Right ventricle myocardium superior (tissue), 1 donor: ENCODE results near the gene CNTRL. TPM values are rescaled to one million over a fixed set of nuclear protein-coding genes. Genes with fewer than 3 reads are reported as not detected.

Source experiments
- ATAC-seq: fragments of 200-7000 bp; cut with Tn5 transposase; one replicate; pipeline ENCODE4 v1.9.1; 2020; ENCODE audit warnings: mild to moderate bottlenecking; ENCODE audit not compliant: poor library complexity
- DNase-seq: peaks from one replicate; pipeline ENCODE4 v3.0.0-alpha.2; 2020
- intact Hi-C: fragments of 100-400 bp; cut with DNase I; formaldehyde crosslinking; loops from one replicate; pipeline ENCODE4 v1.11.2; 2022
- total RNA-seq: library from RNA; stranded (reverse); fragmentation: NEBNext Ultra II Directional; extraction: Animal tissue kit (Norgen Biotek cat#: 25700); gene quantifications from one replicate; pipeline ENCODE4 v1.2.1, GENCODE V29; 2021
- donor health status: DM: no; HTN: yes; CAD: no; lungs with severe emphysema.

Gene CNTRL
- total RNA-seq, 1 donor from 2014 or later: 2.6 TPM

- ATAC-seq: no peak
- intact Hi-C loops: no loop called here
Observed at GRCh38 chr9:121187636-121188305, 113.0 kb downstream of the CNTRL start.

GRCh38 chr9:121189006-121189405, 114.3 kb downstream of the CNTRL start:
- intact Hi-C loops: no loop called here
- no peak for DNase-seq
- no peak for ATAC-seq

More at GRCh38 chr9:121187636-121188305, 113.0 kb downstream of the CNTRL start:
- DNase-seq: no peak

GRCh38 chr9:121189660-121190059, 114.9 kb downstream of the CNTRL start:
- ATAC-seq: no peak
- intact Hi-C loops: no loop called here
- DNase-seq: no peak

DNA sequence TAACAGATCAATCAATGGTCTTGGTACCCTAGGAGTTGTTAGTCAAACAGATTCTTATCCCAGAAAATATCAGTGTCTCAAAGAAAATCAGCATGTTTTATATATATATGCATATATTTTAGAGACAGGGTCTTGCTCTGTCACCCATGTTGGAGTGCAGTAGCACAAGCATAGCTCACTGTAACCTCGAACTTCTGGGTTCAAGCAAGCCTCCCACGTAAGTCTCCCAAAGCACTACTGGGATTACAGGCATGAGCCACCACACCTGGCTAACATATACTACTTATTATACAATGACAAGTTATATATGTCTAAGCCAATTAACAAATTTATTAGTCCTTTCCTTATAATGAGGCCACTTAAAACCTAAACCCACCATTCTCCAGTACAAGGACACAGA, 116.5 kb downstream of the CNTRL start:
- DNase-seq: no peak
- intact Hi-C loops: no loop called here
- ATAC-seq: peak; percentile 21

DNA sequence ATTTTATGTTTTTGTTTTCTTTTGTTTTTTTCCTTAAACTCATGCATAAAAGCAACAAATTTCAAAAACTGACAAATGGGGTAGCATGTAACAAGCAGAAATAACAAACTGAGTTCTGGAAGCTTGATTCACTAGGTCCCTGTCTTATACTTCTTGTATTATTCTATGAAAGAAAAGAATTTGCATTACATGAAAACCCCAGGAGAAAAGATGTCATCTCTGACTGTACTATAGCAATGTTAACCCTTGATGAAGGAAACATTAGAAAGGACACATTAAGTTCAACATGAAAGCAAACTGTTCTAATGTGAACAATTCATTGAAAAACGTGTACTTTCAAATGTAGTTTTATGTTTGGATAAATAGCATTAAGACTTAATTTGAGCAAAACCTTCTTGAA, 117.8 kb downstream of the CNTRL start:
- ATAC-seq (no peak), DNase-seq (no peak)
- intact Hi-C loops: no loop called here

- intact Hi-C loops: no loop called here
- ATAC-seq (no peak), DNase-seq (no peak)
Observed at GRCh38 chr9:121192959-121193640, 118.3 kb downstream of the CNTRL start.

DNA sequence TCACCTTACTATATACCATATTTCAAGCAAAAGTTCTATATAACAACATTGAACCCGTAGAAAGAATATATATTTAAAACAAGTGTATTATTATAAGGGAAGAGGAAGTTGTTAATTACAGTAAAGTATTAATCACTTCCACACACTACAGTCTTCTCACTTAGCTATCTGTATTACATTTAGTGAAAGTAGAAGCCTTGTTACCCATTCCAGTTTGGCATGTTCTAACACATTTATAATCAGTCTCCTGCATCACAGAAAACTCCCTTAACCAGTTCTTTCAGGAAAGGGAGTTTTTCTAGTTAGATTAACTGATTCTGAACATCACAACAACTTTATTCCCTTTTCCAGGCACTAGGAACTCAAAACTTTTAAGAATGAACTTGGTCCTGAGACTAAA, 120.0 kb downstream of the CNTRL start:
- DNase-seq (no peak), ATAC-seq (no peak)
- intact Hi-C loops: no loop called here

DNA sequence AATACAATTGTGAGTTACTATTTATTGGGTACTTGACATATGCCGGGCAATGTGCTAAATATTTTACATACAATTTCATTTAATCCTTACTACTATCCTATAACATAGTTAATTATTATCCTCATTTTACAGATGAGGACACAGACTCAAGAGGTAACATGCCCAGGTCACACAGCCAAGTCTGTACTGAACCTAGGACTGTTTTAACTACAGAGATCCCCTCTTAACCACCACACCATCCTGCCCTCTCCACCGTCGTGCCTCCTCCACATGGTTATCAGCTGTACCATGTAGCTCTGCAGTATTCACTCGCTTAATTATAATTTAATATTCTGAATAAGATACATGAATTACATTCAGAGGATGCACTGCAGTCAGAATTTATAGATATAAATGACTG, 121.6 kb downstream of the CNTRL start:
- ATAC-seq (no peak), DNase-seq (no peak)
- intact Hi-C loops: no loop called here

DNA sequence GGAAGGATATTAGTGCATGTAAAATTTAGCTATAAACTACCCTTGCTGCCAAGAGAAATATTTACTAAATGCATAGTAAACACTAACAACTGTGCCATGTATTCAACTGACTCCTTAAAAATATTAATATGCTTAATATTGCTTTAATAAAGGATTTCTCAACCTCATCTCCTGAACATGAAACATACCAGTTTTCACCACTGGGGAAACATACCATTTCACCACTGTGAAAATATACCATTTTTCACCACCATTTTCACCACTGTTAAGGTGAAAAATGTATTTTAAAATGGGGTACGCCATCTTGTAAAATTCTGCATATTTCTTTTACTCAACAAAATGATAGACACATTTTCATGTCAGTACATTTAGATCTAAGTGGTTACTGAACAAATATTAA, 122.4 kb downstream of the CNTRL start:
- intact Hi-C loops: no loop called here
- ATAC-seq (no peak), DNase-seq (no peak)

- ATAC-seq: no peak
- no peak for DNase-seq
- intact Hi-C loops: no loop called here
Observed at GRCh38 chr9:121198512-121199042, 123.8 kb downstream of the CNTRL start.

DNA sequence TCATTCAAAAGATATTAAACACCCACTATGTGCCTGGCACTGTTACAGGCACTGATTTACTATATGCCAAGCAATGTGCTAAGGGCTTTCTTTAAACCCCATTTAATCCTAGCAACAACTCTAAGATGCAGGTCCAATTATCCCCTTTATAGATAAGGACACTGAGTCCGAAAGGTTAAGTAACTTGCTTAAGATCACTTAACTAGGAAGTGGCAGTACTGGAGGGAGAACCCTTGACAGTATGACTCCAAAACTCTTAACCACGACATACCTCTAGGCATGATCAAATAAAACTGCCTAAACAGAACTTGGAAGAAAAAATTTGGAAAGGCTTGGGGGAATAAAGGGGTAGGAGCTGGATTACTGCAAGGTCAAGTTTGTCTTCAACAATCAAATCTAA, 125.2 kb downstream of the CNTRL start:
- intact Hi-C loops: no loop called here
- DNase-seq: no peak

GRCh38 chr9:121200356-121200755, 125.6 kb downstream of the CNTRL start:
- no peak for DNase-seq
- ATAC-seq: no peak
- intact Hi-C loops: no loop called here

More for the DNA sequence above, 125.2 kb downstream of the CNTRL start:
- ATAC-seq: no peak

GRCh38 chr9:121201045-121201737, 126.4 kb downstream of the CNTRL start:
- DNase-seq (no peak), ATAC-seq (peak; percentile 60)
- intact Hi-C loops: no loop called here

DNA sequence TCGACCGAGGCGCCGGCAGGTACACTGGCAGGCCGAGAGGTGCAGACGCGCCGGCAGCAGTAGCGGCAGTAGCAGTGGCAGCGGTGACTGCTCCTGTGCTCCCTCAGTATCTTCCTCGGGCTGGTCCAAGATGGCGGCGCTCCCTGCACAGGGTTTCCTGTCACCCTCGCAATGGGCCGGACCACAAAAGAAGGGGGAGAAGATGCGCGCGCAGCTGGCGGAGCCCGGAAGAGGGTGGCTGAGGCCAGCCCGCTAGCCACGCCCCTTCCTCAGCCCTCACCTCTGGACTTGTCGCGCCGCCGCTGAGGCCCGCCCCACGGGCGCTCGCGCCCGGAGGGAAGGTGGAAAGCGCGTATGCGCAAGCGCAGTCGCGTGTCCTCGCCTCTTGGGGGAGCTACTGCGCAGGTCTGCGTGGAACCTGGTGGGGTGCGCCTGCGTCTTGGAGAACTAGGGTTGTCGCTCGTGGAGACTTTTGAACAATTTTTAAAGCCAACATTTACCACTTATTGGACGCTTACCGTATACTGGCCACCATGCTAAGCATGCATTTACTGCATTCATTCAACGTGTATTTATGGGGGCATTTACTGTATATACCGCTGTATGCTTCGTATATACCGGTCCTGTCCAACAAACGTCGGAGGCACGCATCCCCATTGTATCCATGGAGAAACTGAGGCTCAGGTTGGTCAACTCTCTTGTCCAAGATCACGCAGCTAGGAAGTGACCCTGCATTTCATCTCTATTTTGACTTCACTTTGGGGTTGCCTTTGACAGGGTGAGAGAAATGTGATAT, 127.2 kb downstream of the CNTRL start, which contains the start of gene RAB14:
RAB14 (minus strand) TSS at position 132 of the 796 bp plus-strand sequence. CDS start 8,457 bp downstream, outside the sequence.
- DNase-seq (peak; percentile 100), ATAC-seq (peak; percentile 96)
- intact Hi-C loops: no loop called here

GRCh38 chr9:121204121-121204520, 129.4 kb downstream of the CNTRL start:
- no peak for ATAC-seq
- no peak for DNase-seq
- intact Hi-C loops: no loop called here

DNA sequence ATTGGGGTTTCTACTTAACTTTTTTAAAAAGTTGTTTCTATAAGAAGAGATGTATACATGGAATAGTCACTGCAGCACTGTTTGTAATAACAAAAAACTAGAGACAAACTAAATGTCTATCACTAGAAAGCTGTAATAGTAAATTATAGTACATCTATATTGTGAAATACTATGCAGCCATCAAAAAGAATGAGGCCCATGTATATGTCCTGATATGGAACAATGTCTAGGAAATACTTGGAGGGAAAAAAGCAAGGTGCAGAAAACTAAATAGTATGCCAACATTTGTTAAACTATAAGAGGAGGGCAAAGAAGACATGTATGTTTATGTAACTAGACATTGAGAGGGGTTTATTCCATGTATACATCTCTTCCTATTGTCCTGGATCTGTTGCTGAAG, 129.9 kb downstream of the CNTRL start:
- no peak for DNase-seq
- intact Hi-C loops: no loop called here

DNA sequence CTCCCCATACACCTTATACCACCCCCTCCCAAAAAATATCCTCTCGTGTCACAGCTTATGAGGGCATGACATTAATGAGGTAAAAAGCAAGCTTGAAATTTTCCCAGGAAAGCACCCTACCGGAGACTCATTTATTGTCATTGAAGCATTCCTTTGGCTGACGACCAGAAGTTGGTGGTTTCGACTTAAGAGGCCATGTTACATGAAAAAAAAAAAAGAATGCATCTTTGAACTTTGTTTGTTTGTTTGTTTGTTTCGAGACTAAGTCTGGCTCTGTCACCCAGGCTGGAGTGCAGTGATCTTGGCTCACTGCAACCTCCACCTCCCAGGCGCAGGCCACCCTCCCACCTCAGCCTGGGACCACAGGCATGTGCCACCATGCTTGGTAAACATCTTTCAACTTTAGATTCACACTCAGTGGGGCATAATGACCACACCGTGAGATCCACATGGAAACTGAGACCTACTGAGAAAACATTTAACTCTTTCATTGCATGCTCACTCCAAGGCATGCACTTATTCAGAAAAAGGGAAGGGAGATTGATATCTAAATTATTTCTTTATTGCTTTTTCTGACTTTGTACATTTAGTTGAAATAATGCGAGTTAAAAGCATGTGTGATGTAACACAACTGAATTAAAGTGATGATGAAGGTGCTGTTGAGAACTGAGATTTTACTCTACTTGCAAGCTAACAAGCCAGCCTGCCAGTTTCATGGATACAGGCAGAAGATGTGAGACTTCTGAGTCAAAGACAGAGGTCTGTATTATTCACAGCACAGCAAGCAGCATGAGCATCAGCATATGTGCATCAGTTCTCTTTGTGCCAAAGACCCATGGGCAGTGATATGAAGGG, 132.0 kb downstream of the CNTRL start:
- intact Hi-C loops: no loop called here
- ATAC-seq: no peak
- no peak for DNase-seq

More for the DNA sequence above, 129.9 kb downstream of the CNTRL start:
- ATAC-seq: no peak

DNA sequence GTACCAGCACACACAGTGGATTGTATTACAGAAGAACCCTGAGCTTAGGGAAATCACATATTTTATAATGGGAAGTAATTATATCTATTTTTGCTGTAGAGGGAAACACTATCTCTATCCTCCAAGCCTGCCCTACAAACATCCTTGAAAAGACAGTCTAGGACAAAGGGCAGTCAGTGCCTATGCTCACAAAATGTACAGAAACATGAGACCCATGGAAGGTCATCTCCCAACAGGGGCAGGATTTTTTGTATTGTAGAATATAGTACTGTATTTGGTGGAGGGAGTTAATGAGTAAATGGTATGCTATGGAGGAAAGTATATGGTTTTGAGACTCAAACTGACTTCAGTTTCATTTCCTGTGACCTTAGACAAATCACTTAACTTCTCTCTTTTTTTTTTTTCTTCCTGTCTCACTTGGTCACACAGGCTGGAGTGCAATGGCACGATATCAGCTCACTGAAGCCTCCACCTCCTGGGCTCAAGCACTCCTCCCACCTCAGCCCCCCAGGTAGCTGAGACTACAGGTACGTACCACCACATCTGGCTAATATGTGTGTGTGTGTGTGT, 132.7 kb downstream of the CNTRL start:
- intact Hi-C loops: no loop called here
- ATAC-seq (no peak), DNase-seq (no peak)
